ENCODE results near the gene CCDC170.

- TF ChIP-seq POLR2A (IDR thresholded peaks at IDR 0.05; ENCODE audit: low read length) (no peak), GATA1 (IDR thresholded peaks at IDR 0.05; ENCODE audit: low read depth, low read length) (no peak)
Observed at GRCh38 chr6:151592449-151593159, 98.8 kb downstream of the CCDC170 start.
